SK-N-SH treated with all-trans-retinoic acid at 6 μM for 48 hours (cell line): ENCODE measurements around the gene REM2.

Source experiments
- ARNTL ChIP-seq: fragments of 450-650 bp; formaldehyde crosslinking; IDR thresholded peaks from 2 replicates; pipeline ENCODE4 v1.5.0; 2020; ENCODE audit warnings: low read depth, mild to moderate bottlenecking, moderate library complexity, borderline replicate concordance
- CREB5 ChIP-seq: fragments of 250-450 bp; sonication (Bioruptor Pico); IDR thresholded peaks from 2 replicates; pipeline ENCODE4 v1.5.1; 2020; ENCODE audit warnings: low read depth, mild to moderate bottlenecking, moderate library complexity
- CSDC2 ChIP-seq: fragments of 250-450 bp; sonication (Bioruptor Pico); IDR thresholded peaks from 2 replicates; pipeline ENCODE4 v1.5.0; 2020; ENCODE audit warnings: mild to moderate bottlenecking, moderate library complexity
- CSRNP3 ChIP-seq: fragments of 250-450 bp; sonication (Bioruptor Pico); IDR thresholded peaks from 2 replicates; pipeline ENCODE4 v1.5.1; 2021; ENCODE audit warnings: mild to moderate bottlenecking, moderate library complexity
- ESRRG ChIP-seq: fragments of 250-450 bp; sonication (Bioruptor Pico); IDR thresholded peaks from 2 replicates; pipeline ENCODE4 v1.6.1; 2021; ENCODE audit warnings: mild to moderate bottlenecking
- ISL1 ChIP-seq: fragments of 250-450 bp; sonication (Bioruptor Pico); IDR thresholded peaks from 2 replicates; pipeline ENCODE4 v2.1.2; 2022; ENCODE audit warnings: mild to moderate bottlenecking, moderate library complexity
- PATZ1 ChIP-seq: fragments of 250-450 bp; sonication (Bioruptor Pico); IDR thresholded peaks from 2 replicates; pipeline ENCODE4 v1.8.0; 2020; ENCODE audit warnings: mild to moderate bottlenecking, moderate library complexity, borderline replicate concordance
- RARB ChIP-seq: fragments of 250-450 bp; sonication (Bioruptor Pico); IDR thresholded peaks from 2 replicates; pipeline ENCODE4 v1.8.0; 2021; ENCODE audit warnings: mild to moderate bottlenecking, moderate library complexity
- SNAI2 ChIP-seq: fragments of 250-450 bp; sonication (Bioruptor Pico); IDR thresholded peaks from 2 replicates; pipeline ENCODE4 v1.5.0; 2020; ENCODE audit warnings: mild to moderate bottlenecking, moderate library complexity
- TCF4 ChIP-seq: fragments of 250-450 bp; sonication (Bioruptor Pico); IDR thresholded peaks from 2 replicates; pipeline ENCODE4 v1.8.0; 2021; ENCODE audit warnings: mild to moderate bottlenecking, moderate library complexity, borderline replicate concordance
- TOX ChIP-seq: fragments of 250-450 bp; sonication (Bioruptor Pico); IDR thresholded peaks from 2 replicates; pipeline ENCODE4 v1.8.0; 2021; ENCODE audit warnings: mild to moderate bottlenecking, moderate library complexity, borderline replicate concordance
- TSHZ2 ChIP-seq: fragments of 250-450 bp; sonication (Bioruptor Pico); IDR thresholded peaks from 2 replicates; pipeline ENCODE4 v1.5.0; 2020; ENCODE audit warnings: mild to moderate bottlenecking, moderate library complexity
- ZC3H10 ChIP-seq: fragments of 250-450 bp; sonication (Bioruptor Pico); IDR thresholded peaks from 2 replicates; pipeline ENCODE4 v1.5.1; 2021; ENCODE audit warnings: mild to moderate bottlenecking, moderate library complexity
- ZFP30 ChIP-seq: fragments of 450-650 bp; formaldehyde crosslinking; IDR thresholded peaks from 2 replicates; pipeline ENCODE4 v1.5.0; 2022; ENCODE audit warnings: mild to moderate bottlenecking, moderate library complexity

- TF ChIP-seq CSRNP3 (CRISPR knock-in tag) (no peak), CSDC2 (CRISPR knock-in tag) (no peak), ARNTL (CRISPR knock-in tag) (no peak), SNAI2 (CRISPR knock-in tag) (no peak), TSHZ2 (CRISPR knock-in tag) (no peak), RARB (CRISPR knock-in tag) (no peak), PATZ1 (no peak), TOX (CRISPR knock-in tag) (no peak), ZC3H10 (CRISPR knock-in tag) (no peak), TCF4 (no peak), ESRRG (no peak), ISL1 (CRISPR knock-in tag) (no peak), CREB5 (CRISPR knock-in tag) (no peak), ZFP30 (CRISPR knock-in tag) (no peak)
Measured at GRCh38 chr14:22861651-22862050, 21.4 kb upstream of the REM2 start.
